Endothelial cell of umbilical vein (primary cell): ENCODE results near the gene CAT. TPM values are rescaled to one million over a fixed set of nuclear protein-coding genes. Genes with fewer than 3 reads are reported as not detected.

Experiments used
- BruUV-seq: library from RNA; stranded (reverse); fragments of 400-500 nt; replicated peaks from 2 replicates; lab custom pipeline; 2021; lab: Mats Ljungman, UMichigan
- CTCF ChIA-PET: fragments of 300-600, 350-600 bp; sonication (Branson Sonifier 250); formaldehyde crosslinking; loops from one replicate; lab custom pipeline; 2021; ENCODE audit warnings: antibody characterized with exemption, inconsistent platforms; lab: Charles Lee
- POLR2A ChIA-PET: fragments of 300-600, 350-600 bp; sonication (Branson Sonifier 250); formaldehyde crosslinking; loops from one replicate; lab custom pipeline; 2021; ENCODE audit warnings: antibody characterized with exemption, inconsistent platforms; lab: Charles Lee
- DNase-seq: peaks from one replicate; pipeline ENCODE4 v3.0.0-alpha.2; 2011; ENCODE audit warnings: low read depth, low spot score
- FAIRE-seq: peaks from 2 replicates; lab custom pipeline; 2011; peaks lifted over from hg19 to GRCh38; lab: Jason Lieb, UNC
- H2AFZ ChIP-seq: 2 replicates; pipeline ENCODE4 v1.6.0; 2012; ENCODE audit warnings: low read depth, low read length, control low read depth, inconsistent platforms
- H3K27ac ChIP-seq: 2 replicates; pipeline ENCODE4 v1.5.1; 2011; ENCODE audit warnings: low read depth, mild to moderate bottlenecking, control low read depth, low read length, moderate library complexity; ENCODE audit not compliant: insufficient read depth
- H3K27me3 ChIP-seq, 2 experiments: 2 replicates each; pipeline versions ENCODE4 v1.6.0 to v1.6.1; 2011; ENCODE audit warnings: low read length in 2 of 2, mixed read lengths in 1 of 2; ENCODE audit not compliant: control insufficient read depth in 2 of 2, insufficient read depth in 2 of 2
- H3K36me3 ChIP-seq, 2 experiments: 2 replicates in 1 of 2; 3 replicates in 1 of 2; pipeline ENCODE4 v1.5.1; 2011; ENCODE audit warnings: low read length in 2 of 2, mild to moderate bottlenecking in 1 of 2, moderate library complexity in 1 of 2; ENCODE audit not compliant: control insufficient read depth in 2 of 2, insufficient read depth in 2 of 2; ENCODE audit errors: extremely low read depth in 1 of 2
- H3K4me1 ChIP-seq: 3 replicates; pipeline ENCODE4 v1.5.1; 2011; ENCODE audit warnings: mild to moderate bottlenecking, low read length; ENCODE audit not compliant: control insufficient read depth, insufficient read depth; ENCODE audit errors: extremely low read depth
- H3K4me2 ChIP-seq: 2 replicates; pipeline ENCODE4 v1.6.1; 2011; ENCODE audit warnings: low read length, control low read depth, mixed read lengths; ENCODE audit not compliant: insufficient read depth
- H3K4me3 ChIP-seq, 3 experiments: fragments of 200-600 bp in 1 of 3; sonication (generic), shearing (Covaris generic) in 1 of 3; replicated peaks in 1 of 3; 2 replicates each; pipeline ENCODE4 v1.5.1; 2011 to 2016; ENCODE audit warnings: control low read depth in 3 of 3, low read length in 3 of 3, mild to moderate bottlenecking in 2 of 3, inconsistent platforms in 1 of 3, low read depth in 1 of 3, moderate library complexity in 1 of 3; ENCODE audit not compliant: insufficient read depth in 1 of 3
- H3K79me2 ChIP-seq: 2 replicates; pipeline ENCODE4 v1.6.0; 2012; ENCODE audit warnings: low read length, inconsistent platforms; ENCODE audit not compliant: control insufficient read depth, insufficient read depth
- H3K9ac ChIP-seq: replicated peaks from 2 replicates; pipeline ENCODE3; 2011; ENCODE audit warnings: low read length, control low read depth; ENCODE audit not compliant: insufficient read depth; ENCODE audit errors: extremely low read depth
- H3K9me1 ChIP-seq: replicated peaks from 3 replicates; pipeline ENCODE4 v1.6.0; 2011; ENCODE audit warnings: mild to moderate bottlenecking, low read length; ENCODE audit not compliant: control insufficient read depth, insufficient read depth; ENCODE audit errors: extremely low read depth
- H3K9me3 ChIP-seq: replicated peaks from 2 replicates; pipeline ENCODE4 v1.5.1; 2012; ENCODE audit warnings: low read length, inconsistent platforms; ENCODE audit not compliant: control insufficient read depth, insufficient read depth
- H4K20me1 ChIP-seq: replicated peaks from 2 replicates; pipeline ENCODE3; 2011; ENCODE audit warnings: mild to moderate bottlenecking, low read length; ENCODE audit not compliant: control insufficient read depth, insufficient read depth; ENCODE audit errors: extremely low read depth
- EZH2 ChIP-seq: IDR thresholded peaks from 2 replicates; pipeline ENCODE4 v1.6.1; 2012; ENCODE audit warnings: borderline replicate concordance, low read depth, mild to moderate bottlenecking, moderate library complexity, low read length, inconsistent platforms; ENCODE audit not compliant: severe bottlenecking
- FOS ChIP-seq: IDR thresholded peaks from 2 replicates; pipeline ENCODE4 v1.6.1; 2011; ENCODE audit warnings: mild to moderate bottlenecking, low read length, moderate library complexity, borderline replicate concordance; ENCODE audit not compliant: insufficient read depth
- GATA2 ChIP-seq: IDR thresholded peaks from 2 replicates; pipeline ENCODE4 v1.7.0; 2011; ENCODE audit warnings: low read depth, mild to moderate bottlenecking, moderate library complexity, mixed read lengths, low read length; ENCODE audit not compliant: insufficient read length, insufficient read depth
- JUN ChIP-seq: IDR thresholded peaks from 2 replicates; pipeline ENCODE4 v1.6.1; 2011; ENCODE audit warnings: borderline replicate concordance, low read depth; ENCODE audit not compliant: insufficient read length, insufficient read depth
- MAX ChIP-seq: IDR thresholded peaks from 2 replicates; pipeline ENCODE4 v1.6.1; 2011; ENCODE audit not compliant: insufficient read depth, insufficient read length
- MYC ChIP-seq: IDR thresholded peaks from one replicate; pipeline ENCODE4 v1.6.1; 2011; ENCODE audit warnings: mild to moderate bottlenecking, low read depth, low read length
- POLR2A ChIP-seq: IDR thresholded peaks from 2 replicates; pipeline ENCODE4 v1.6.1; 2012; ENCODE audit warnings: low read depth, mild to moderate bottlenecking, control low read depth, low read length
- POLR2AphosphoS5 ChIP-seq: IDR thresholded peaks from 2 replicates; pipeline ENCODE4 v1.6.1; 2012; ENCODE audit warnings: low read depth, mild to moderate bottlenecking, control low read depth, low read length, moderate library complexity; ENCODE audit not compliant: insufficient read depth
- dilution Hi-C: fragments of 300-500 bp; cut with MboI; formaldehyde crosslinking; loops from one replicate; pipeline ENCODE4 v1.15.0; 2019; ENCODE audit warnings: low sequenced_read_pairs; ENCODE audit not compliant: extremely low pct_ligation_motif_present
- intact Hi-C: fragments of 100-400 bp; cut with micrococcal nuclease; formaldehyde crosslinking; loops from one replicate; pipeline ENCODE4 v1.10.0; 2022
- polyA plus RNA-seq, 4 experiments: library from polyadenylated mRNA; depleted of rRNA in 3 of 4; stranded (reverse) in 3 of 4; unstranded in 1 of 4; fragments of >200 nt; gene quantifications; 2 replicates each; pipeline versions ENCODE4 v1.2.1 to v1.2.3, GENCODE V29; 2011 to 2012; ENCODE audit warnings: missing spikeins in 1 of 4
- total RNA-seq: library from RNA; stranded (reverse); gene quantifications from 2 replicates; pipeline ENCODE4 v1.2.3, GENCODE V29; 2021
- TF ChIP-seq, protein P1 (sequence below), 2 donors: IDR thresholded peaks; 1 replicate in 1 of 2; 2 replicates in 1 of 2; pipeline ENCODE4 v1.5.1; 2011; ENCODE audit warnings: low read length in 2 of 2, mild to moderate bottlenecking in 2 of 2, moderate library complexity in 2 of 2, control low read depth in 1 of 2, inconsistent platforms in 1 of 2, low read depth in 1 of 2; ENCODE audit not compliant: insufficient read depth in 1 of 2; ENCODE audit errors: extremely low read depth in 1 of 2

CAT gene
- total and polyA plus RNA-seq, 2 donors (not counting 3 experiments of a cell fraction or from before 2014, with no cell fraction given): 32.7 to 50.5 TPM

- no peak for DNase-seq
- TF ChIP-seq POLR2AphosphoS5 (no peak), EZH2 (no peak), POLR2A (no peak), GATA2 (no peak), MAX (no peak), FOS (no peak), MYC (no peak), JUN (no peak)
- TF ChIP-seq, protein P1, sequence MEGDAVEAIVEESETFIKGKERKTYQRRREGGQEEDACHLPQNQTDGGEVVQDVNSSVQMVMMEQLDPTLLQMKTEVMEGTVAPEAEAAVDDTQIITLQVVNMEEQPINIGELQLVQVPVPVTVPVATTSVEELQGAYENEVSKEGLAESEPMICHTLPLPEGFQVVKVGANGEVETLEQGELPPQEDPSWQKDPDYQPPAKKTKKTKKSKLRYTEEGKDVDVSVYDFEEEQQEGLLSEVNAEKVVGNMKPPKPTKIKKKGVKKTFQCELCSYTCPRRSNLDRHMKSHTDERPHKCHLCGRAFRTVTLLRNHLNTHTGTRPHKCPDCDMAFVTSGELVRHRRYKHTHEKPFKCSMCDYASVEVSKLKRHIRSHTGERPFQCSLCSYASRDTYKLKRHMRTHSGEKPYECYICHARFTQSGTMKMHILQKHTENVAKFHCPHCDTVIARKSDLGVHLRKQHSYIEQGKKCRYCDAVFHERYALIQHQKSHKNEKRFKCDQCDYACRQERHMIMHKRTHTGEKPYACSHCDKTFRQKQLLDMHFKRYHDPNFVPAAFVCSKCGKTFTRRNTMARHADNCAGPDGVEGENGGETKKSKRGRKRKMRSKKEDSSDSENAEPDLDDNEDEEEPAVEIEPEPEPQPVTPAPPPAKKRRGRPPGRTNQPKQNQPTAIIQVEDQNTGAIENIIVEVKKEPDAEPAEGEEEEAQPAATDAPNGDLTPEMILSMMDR (IDR thresholded peaks at IDR 0.05; ENCODE audit: extremely low read depth in 1 of 2, insufficient read depth in 1 of 2, low read depth in 1 of 2, low read length in 2 of 2): no peak
- Histone ChIP-seq H3K36me3 (no peaks in the 10 kb centered on the region), H3K9ac (no peak overlapping the region), H3K9me3 (no peaks in the 10 kb centered on the region), H4K20me1 (no peaks in the 10 kb centered on the region), H3K4me3 (no peak overlapping the region), H3K79me2 (no peaks in the 10 kb centered on the region), H3K27me3 (peaks cover 8 to 16% of the 10 kb centered on the region in 2 experiments), H3K9me1 (no peaks in the 10 kb centered on the region), H3K4me1 (no peaks in the 10 kb centered on the region), H2AFZ (no peak overlapping the region), H3K4me2 (no peak overlapping the region), H3K27ac (no peak overlapping the region)
- intact Hi-C loops: no loop called here
- FAIRE-seq: no peak
- dilution Hi-C loops: no loop called here
- no TSS peak for BruUV-seq
- POLR2A ChIA-PET: no interaction called here
- CTCF ChIA-PET: interaction anchor here (0.7 kb wide), 1 partner anchor 34 kb away, joined by 5 read pairs; no protein-coding TSS in a partner anchor
Observed at GRCh38 chr11:34425867-34426266, 12.9 kb upstream of the CAT start.
